Omental fat pad (tissue), 4 donors: ENCODE results near the gene COQ5. TPM values are rescaled to one million over a fixed set of nuclear protein-coding genes. Genes with fewer than 3 reads are reported as not detected.

Experiments
- ATAC-seq: fragments of 150-250 bp; one replicate; pipeline ENCODE4 v1.9.1; 2016; ENCODE audit warnings: mild to moderate bottlenecking, moderate library complexity; ENCODE audit not compliant: low FRiP score
- DNase-seq: peaks from one replicate; pipeline ENCODE4 v3.0.0-alpha.2; 2019; ENCODE audit warnings: low spot score
- total RNA-seq, 4 donors: library from RNA; depleted of rRNA; stranded (reverse); fragments of >200 nt; gene quantifications; one replicate each; pipeline ENCODE4 v1.1.0, GENCODE V29; 2016
- TF ChIP-seq, protein P1 (sequence below), 3 donors: fragments of 450-650 bp; IDR thresholded peaks; one replicate each; pipeline ENCODE4 v1.5.1; 2016 to 2017; ENCODE audit warnings: antibody characterized with exemption in 3 of 3, mild to moderate bottlenecking in 3 of 3, moderate library complexity in 2 of 3

Gene COQ5
- total RNA-seq, 4 donors from 2014 or later, result 14.4 to 31.2 (median 25.4) TPM

GRCh38 chr12:120554678-120555077, 25.7 kb upstream of the COQ5 start:
- TF ChIP-seq, protein P1, sequence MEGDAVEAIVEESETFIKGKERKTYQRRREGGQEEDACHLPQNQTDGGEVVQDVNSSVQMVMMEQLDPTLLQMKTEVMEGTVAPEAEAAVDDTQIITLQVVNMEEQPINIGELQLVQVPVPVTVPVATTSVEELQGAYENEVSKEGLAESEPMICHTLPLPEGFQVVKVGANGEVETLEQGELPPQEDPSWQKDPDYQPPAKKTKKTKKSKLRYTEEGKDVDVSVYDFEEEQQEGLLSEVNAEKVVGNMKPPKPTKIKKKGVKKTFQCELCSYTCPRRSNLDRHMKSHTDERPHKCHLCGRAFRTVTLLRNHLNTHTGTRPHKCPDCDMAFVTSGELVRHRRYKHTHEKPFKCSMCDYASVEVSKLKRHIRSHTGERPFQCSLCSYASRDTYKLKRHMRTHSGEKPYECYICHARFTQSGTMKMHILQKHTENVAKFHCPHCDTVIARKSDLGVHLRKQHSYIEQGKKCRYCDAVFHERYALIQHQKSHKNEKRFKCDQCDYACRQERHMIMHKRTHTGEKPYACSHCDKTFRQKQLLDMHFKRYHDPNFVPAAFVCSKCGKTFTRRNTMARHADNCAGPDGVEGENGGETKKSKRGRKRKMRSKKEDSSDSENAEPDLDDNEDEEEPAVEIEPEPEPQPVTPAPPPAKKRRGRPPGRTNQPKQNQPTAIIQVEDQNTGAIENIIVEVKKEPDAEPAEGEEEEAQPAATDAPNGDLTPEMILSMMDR (IDR thresholded peaks at IDR 0.05), result no peak
- DNase-seq, result no peak
- no peak for ATAC-seq

DNA sequence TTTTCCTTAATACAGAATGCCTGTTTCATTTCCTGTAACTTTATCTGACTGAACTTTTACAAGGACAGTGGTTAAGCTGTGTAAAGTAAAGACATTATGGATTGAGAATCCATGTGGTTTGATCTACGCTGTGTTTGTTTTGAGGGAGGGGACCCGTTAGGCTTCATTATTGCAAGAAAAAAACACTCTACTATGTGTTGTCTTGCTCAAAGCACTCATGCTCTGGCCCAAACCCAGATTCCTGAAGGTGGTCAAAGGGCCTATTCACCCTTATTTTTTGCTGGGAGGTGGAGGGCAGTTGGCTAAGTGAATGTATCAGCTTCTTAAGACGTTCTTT, 17.1 kb upstream of the COQ5 start:
- ATAC-seq, result no peak
- TF ChIP-seq, protein P1 (IDR thresholded peaks at IDR 0.05), result no peak
- no peak for DNase-seq

GRCh38 chr12:120544691-120545090, 15.7 kb upstream of the COQ5 start:
- TF ChIP-seq, protein P1 (IDR thresholded peaks at IDR 0.05), result no peak
- no peak for DNase-seq

DNA sequence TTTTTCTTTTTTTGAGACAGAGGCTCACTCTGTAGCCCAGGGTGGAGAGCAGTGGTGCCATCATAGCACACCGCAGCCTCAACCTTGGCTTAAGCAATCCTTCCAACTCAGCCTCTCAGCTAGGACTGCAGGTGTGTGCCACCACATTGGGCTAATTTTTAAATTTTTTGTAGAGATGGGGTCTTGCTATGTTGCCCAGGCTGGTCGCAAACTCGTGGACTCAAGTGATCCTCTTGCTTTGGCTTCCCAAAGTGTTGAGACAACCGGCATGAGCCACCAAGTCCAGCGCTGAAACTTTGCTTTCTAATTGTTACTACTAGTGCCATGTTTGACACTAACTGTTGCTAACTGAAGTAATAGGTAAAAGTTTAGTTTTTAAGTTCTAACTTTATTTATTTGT, 13.2 kb upstream of the COQ5 start:
- DNase-seq (no peak), ATAC-seq (no peak)
- TF ChIP-seq, protein P1 (IDR thresholded peaks at IDR 0.05), result no peak

More at GRCh38 chr12:120544691-120545090, 15.7 kb upstream of the COQ5 start:
- ATAC-seq, result no peak

GRCh38 chr12:120540445-120540844, 11.5 kb upstream of the COQ5 start:
- ATAC-seq, result peak; percentile 73
- TF ChIP-seq, protein P1 (IDR thresholded peaks at IDR 0.05), result no peak

GRCh38 chr12:120539303-120539702, 10.3 kb upstream of the COQ5 start:
- TF ChIP-seq, protein P1 (IDR thresholded peaks at IDR 0.05), result no peak
- ATAC-seq, result no peak
- no peak for DNase-seq

More at GRCh38 chr12:120540445-120540844, 11.5 kb upstream of the COQ5 start:
- no peak for DNase-seq

- no peak for DNase-seq
- TF ChIP-seq, protein P1 (IDR thresholded peaks at IDR 0.05), result no peak
- ATAC-seq, result no peak
Observed at GRCh38 chr12:120538281-120539156, 9.6 kb upstream of the COQ5 start.
